ENCODE data around the gene SLC43A3.

The SLC43A3 gene

GRCh38 chr11:57358991-57359390, 67.9 kb downstream of the SLC43A3 start:
- in situ Hi-C loops (cut with MboI; ENCODE audit: low pct_unique_long_range_greater_than_20kb, low sequenced_read_pairs, unreplicated experiment), result loop anchor here (25.0 kb wide), 2 partner anchors 153 to 278 kb away; partner anchors contain the start of genes SLC43A1 and YPEL4

GRCh38 chr11:57358543-57358961, 68.4 kb downstream of the SLC43A3 start:
- TF ChIP-seq CTCF (IDR thresholded peaks at IDR 0.05; ENCODE audit: extremely low read depth, insufficient read depth, missing control alignments), result no peak
- in situ Hi-C loops (cut with MboI; ENCODE audit: low pct_unique_long_range_greater_than_20kb, low sequenced_read_pairs, unreplicated experiment), result loop anchor here (25.0 kb wide), 2 partner anchors 154 to 279 kb away; partner anchors contain the start of genes SLC43A1 and YPEL4
- DNase-seq (ENCODE audit: low spot score), result no peak

More at GRCh38 chr11:57358991-57359390, 67.9 kb downstream of the SLC43A3 start:
- DNase-seq (ENCODE audit: low spot score), result no peak
- TF ChIP-seq CTCF (IDR thresholded peaks at IDR 0.05; ENCODE audit: extremely low read depth, insufficient read depth, missing control alignments), result no peak

GRCh38 chr11:57357856-57358255, 69.1 kb downstream of the SLC43A3 start:
- TF ChIP-seq CTCF (IDR thresholded peaks at IDR 0.05; ENCODE audit: extremely low read depth, insufficient read depth, missing control alignments), result no peak
- no peak for DNase-seq (ENCODE audit: low spot score)
- in situ Hi-C loops (cut with MboI; ENCODE audit: low pct_unique_long_range_greater_than_20kb, low sequenced_read_pairs, unreplicated experiment), result loop anchor here (25.0 kb wide), 2 partner anchors 154 to 279 kb away; partner anchors contain the start of genes SLC43A1 and YPEL4

- in situ Hi-C loops (cut with MboI; ENCODE audit: low pct_unique_long_range_greater_than_20kb, low sequenced_read_pairs, unreplicated experiment), result loop anchor here (25.0 kb wide), 2 partner anchors 155 to 280 kb away; partner anchors contain the start of genes SLC43A1 and YPEL4
- no peak for TF ChIP-seq CTCF (IDR thresholded peaks at IDR 0.05; ENCODE audit: extremely low read depth, insufficient read depth, missing control alignments)
- no peak for DNase-seq (ENCODE audit: low spot score)
These were observed 69.6 kb downstream of the SLC43A3 start for GRCh38 chr11:57357310-57357709.

Data from GM13977 (cell line).